ENCODE measurements around the gene STEAP1. TPM values are rescaled to one million over a fixed set of nuclear protein-coding genes. Genes with fewer than 3 reads are reported as not detected.
"Not testable (repeated sequence)": the region's sequence is repeated elsewhere in the genome, so short reads cannot be mapped to it uniquely, and the experiment has no call there.

STEAP1 gene
- total RNA-seq, 1 donor: 39.1 TPM

GRCh38 chr7:90155206-90155605 is 937 bp downstream of the STEAP1 start:
- H3K9me3 ChIP-seq (ENCODE audit: low read depth, low read length): no peaks in the 10 kb centered on the region
- peak overlapping the region; percentile 85 for H3K27ac ChIP-seq (ENCODE audit: low read depth, low read length)
- H3K79me2 ChIP-seq (ENCODE audit: insufficient read depth, low read length): peaks cover 31% of the 10 kb centered on the region
- peak overlapping the region; percentile 87 for H3K4me3 ChIP-seq (ENCODE audit: insufficient read depth, low read length)
- peak overlapping the region; percentile 70 for H2AFZ ChIP-seq (ENCODE audit: low read length)
- no peaks in the 10 kb centered on the region for H4K20me1 ChIP-seq (ENCODE audit: insufficient read depth, low read length)
- peaks cover 28% of the 10 kb centered on the region for H3K4me1 ChIP-seq (ENCODE audit: insufficient read depth, low read length)
- TF ChIP-seq CTCF (IDR thresholded peaks at IDR 0.05; ENCODE audit: extremely low read depth, low read depth, low read length): no peak
- peak overlapping the region; percentile 87 for H3K4me2 ChIP-seq (ENCODE audit: insufficient read depth, low read length)
- H3K27me3 ChIP-seq (ENCODE audit: insufficient read depth, low read length): no peaks in the 10 kb centered on the region
- DNase-seq (ENCODE audit: insufficient read length, low spot score, missing footprints): no peak
- H3K36me3 ChIP-seq (ENCODE audit: insufficient read depth, low read length): peaks cover 4% of the 10 kb centered on the region

DNA sequence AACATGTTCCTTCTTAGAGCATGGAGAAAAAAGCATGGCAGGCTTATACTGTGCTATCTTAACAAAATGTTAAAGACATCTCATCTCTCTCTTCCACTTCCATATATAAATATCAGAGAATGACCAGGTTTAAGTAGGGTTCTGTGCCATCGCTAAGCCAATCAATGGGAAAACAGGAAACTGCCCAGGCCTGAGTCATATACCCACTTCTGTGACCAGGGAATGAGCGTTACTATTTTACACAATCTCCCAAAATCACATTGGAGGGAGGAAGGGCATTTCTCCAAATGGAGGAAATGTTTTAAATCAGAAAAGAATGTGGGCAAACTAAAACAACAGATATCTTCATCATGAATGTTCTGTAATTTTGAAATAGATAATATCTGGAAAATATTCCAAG is 3.1 kb downstream of the STEAP1 start:
- H3K4me2 ChIP-seq (ENCODE audit: insufficient read depth, low read length): peak overlapping the region; percentile 87
- H3K36me3 ChIP-seq (ENCODE audit: insufficient read depth, low read length): peaks cover 14% of the 10 kb centered on the region
- peak overlapping the region; percentile 85 for H3K27ac ChIP-seq (ENCODE audit: low read depth, low read length)
- H4K20me1 ChIP-seq (ENCODE audit: insufficient read depth, low read length); H3K27me3 ChIP-seq (ENCODE audit: insufficient read depth, low read length); H3K9me3 ChIP-seq (ENCODE audit: low read depth, low read length): not testable (repeated sequence)
- H2AFZ ChIP-seq (ENCODE audit: low read length): peak overlapping the region; percentile 50
- DNase-seq (ENCODE audit: insufficient read length, low spot score, missing footprints): peak; percentile 22
- peaks cover 31% of the 10 kb centered on the region for H3K79me2 ChIP-seq (ENCODE audit: insufficient read depth, low read length)
- peaks cover 26% of the 10 kb centered on the region for H3K4me1 ChIP-seq (ENCODE audit: insufficient read depth, low read length)
- H3K4me3 ChIP-seq (ENCODE audit: insufficient read depth, low read length): peak overlapping the region; percentile 43

- not testable (repeated sequence) for H4K20me1 ChIP-seq (ENCODE audit: insufficient read depth, low read length); H3K9me3 ChIP-seq (ENCODE audit: low read depth, low read length); H3K27me3 ChIP-seq (ENCODE audit: insufficient read depth, low read length); H2AFZ ChIP-seq (ENCODE audit: low read length)
- Histone ChIP-seq H3K4me2 (ENCODE audit: insufficient read depth, low read length) (peak overlapping the region; percentile 87), H3K36me3 (ENCODE audit: insufficient read depth, low read length) (peaks cover 19% of the 10 kb centered on the region), H3K27ac (ENCODE audit: low read depth, low read length) (peak overlapping the region; percentile 85), H3K4me3 (ENCODE audit: insufficient read depth, low read length) (peak overlapping the region; percentile 13), H3K4me1 (ENCODE audit: insufficient read depth, low read length) (peaks cover 26% of the 10 kb centered on the region), H3K79me2 (ENCODE audit: insufficient read depth, low read length) (peaks cover 31% of the 10 kb centered on the region)
- peak; percentile 34 for DNase-seq (ENCODE audit: insufficient read length, low spot score, missing footprints)
These were observed 3.6 kb downstream of the STEAP1 start for GRCh38 chr7:90157761-90158350.

DNA sequence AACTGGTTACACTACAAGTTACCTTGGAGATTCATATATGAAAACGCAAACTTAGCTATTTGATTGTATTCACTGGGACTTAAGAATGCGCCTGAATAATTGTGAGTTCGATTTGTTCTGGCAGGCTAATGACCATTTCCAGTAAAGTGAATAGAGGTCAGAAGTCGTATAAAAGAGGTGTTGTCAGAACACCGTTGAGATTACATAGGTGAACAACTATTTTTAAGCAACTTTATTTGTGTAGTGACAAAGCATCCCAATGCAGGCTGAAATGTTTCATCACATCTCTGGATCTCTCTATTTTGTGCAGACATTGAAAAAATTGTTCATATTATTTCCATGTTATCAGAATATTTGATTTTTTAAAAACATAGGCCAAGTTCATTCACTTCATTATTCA is 9.3 kb downstream of the STEAP1 start:
- Histone ChIP-seq H3K27me3 (ENCODE audit: insufficient read depth, low read length) (no peaks in the 10 kb centered on the region), H3K4me1 (ENCODE audit: insufficient read depth, low read length) (no peaks in the 10 kb centered on the region), H2AFZ (ENCODE audit: low read length) (no peak overlapping the region), H3K4me3 (ENCODE audit: insufficient read depth, low read length) (no peak overlapping the region), H3K79me2 (ENCODE audit: insufficient read depth, low read length) (peaks cover 9% of the 10 kb centered on the region), H3K27ac (ENCODE audit: low read depth, low read length) (no peak overlapping the region), H4K20me1 (ENCODE audit: insufficient read depth, low read length) (no peaks in the 10 kb centered on the region), H3K9me3 (ENCODE audit: low read depth, low read length) (no peaks in the 10 kb centered on the region), H3K4me2 (ENCODE audit: insufficient read depth, low read length) (no peak overlapping the region), H3K36me3 (ENCODE audit: insufficient read depth, low read length) (peaks cover 31% of the 10 kb centered on the region)
- TF ChIP-seq CTCF (IDR thresholded peaks at IDR 0.05; ENCODE audit: extremely low read depth, low read depth, low read length): no peak
- no peak for DNase-seq (ENCODE audit: insufficient read length, low spot score, missing footprints)

DNA sequence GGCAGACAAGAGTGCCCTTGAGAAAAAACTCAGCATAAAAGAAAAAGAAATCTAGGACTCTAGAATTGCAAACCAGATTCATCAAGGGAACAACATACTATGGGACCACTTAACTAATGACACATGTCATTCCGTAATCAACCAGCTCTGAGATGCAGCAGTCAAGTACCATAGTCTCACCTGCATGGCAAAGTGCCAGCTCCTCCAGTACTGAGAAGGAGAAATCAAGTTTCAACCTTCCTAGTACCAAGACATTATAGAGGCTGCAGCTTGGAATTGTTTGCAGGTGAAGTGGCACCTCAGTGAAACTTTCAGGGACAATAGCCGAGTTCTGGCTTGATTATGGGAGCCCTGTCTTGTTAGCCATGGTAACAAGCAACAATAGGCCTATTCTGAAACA is 11.5 kb downstream of the STEAP1 start:
- H3K4me3 ChIP-seq (ENCODE audit: insufficient read depth, low read length): no peak overlapping the region
- H3K4me2 ChIP-seq (ENCODE audit: insufficient read depth, low read length): no peak overlapping the region
- no peaks in the 10 kb centered on the region for H3K9me3 ChIP-seq (ENCODE audit: low read depth, low read length)
- H3K4me1 ChIP-seq (ENCODE audit: insufficient read depth, low read length): no peaks in the 10 kb centered on the region
- H2AFZ ChIP-seq (ENCODE audit: low read length): no peak overlapping the region
- TF ChIP-seq CTCF (IDR thresholded peaks at IDR 0.05; ENCODE audit: extremely low read depth, low read depth, low read length): no peak
- no peaks in the 10 kb centered on the region for H3K79me2 ChIP-seq (ENCODE audit: insufficient read depth, low read length)
- no peaks in the 10 kb centered on the region for H3K27me3 ChIP-seq (ENCODE audit: insufficient read depth, low read length)
- H3K27ac ChIP-seq (ENCODE audit: low read depth, low read length): no peak overlapping the region
- DNase-seq (ENCODE audit: insufficient read length, low spot score, missing footprints): no peak
- no peaks in the 10 kb centered on the region for H4K20me1 ChIP-seq (ENCODE audit: insufficient read depth, low read length)
- peaks cover 26% of the 10 kb centered on the region for H3K36me3 ChIP-seq (ENCODE audit: insufficient read depth, low read length)

All from osteoblast (primary cell).